Keratinocyte (primary cell): ENCODE data around the gene PCSK2. TPM values are rescaled to one million over a fixed set of nuclear protein-coding genes. Genes with fewer than 3 reads are reported as not detected.

Experiments used
- DNase-seq: peaks from one replicate; pipeline ENCODE4 v3.0.0-alpha.2; 2011; ENCODE audit warnings: low read depth, missing footprints, low spot score
- FAIRE-seq: peaks from 2 replicates; lab custom pipeline; 2011; peaks lifted over from hg19 to GRCh38; lab: Jason Lieb, UNC
- H2AFZ ChIP-seq: 2 replicates; pipeline ENCODE4 v1.6.0; 2012; ENCODE audit warnings: low read length, control low read depth, inconsistent platforms; ENCODE audit not compliant: control insufficient read depth
- H3K27ac ChIP-seq: 2 replicates; pipeline ENCODE4 v1.5.1; 2011; ENCODE audit warnings: low read length; ENCODE audit not compliant: control insufficient read depth, insufficient read depth
- H3K27me3 ChIP-seq: 3 replicates; pipeline ENCODE4 v1.6.0; 2011; ENCODE audit warnings: low read length; ENCODE audit not compliant: control insufficient read depth, insufficient read depth; ENCODE audit errors: extremely low read depth
- H3K36me3 ChIP-seq, 2 experiments: 2 replicates in 1 of 2; 3 replicates in 1 of 2; pipeline ENCODE4 v1.5.1; 2011; ENCODE audit warnings: low read length in 2 of 2, mild to moderate bottlenecking in 1 of 2; ENCODE audit not compliant: control insufficient read depth in 2 of 2, insufficient read depth in 2 of 2; ENCODE audit errors: extremely low read depth in 1 of 2
- H3K4me1 ChIP-seq: 3 replicates; pipeline ENCODE4 v1.5.1; 2011; ENCODE audit warnings: low read length; ENCODE audit not compliant: control insufficient read depth, insufficient read depth; ENCODE audit errors: extremely low read depth
- H3K4me2 ChIP-seq: 3 replicates; pipeline ENCODE4 v1.6.0; 2011; ENCODE audit warnings: low read depth, low read length; ENCODE audit not compliant: control insufficient read depth, insufficient read depth; ENCODE audit errors: extremely low read depth
- H3K4me3 ChIP-seq, 3 experiments: fragments of 200-600 bp in 1 of 3; sonication (generic) in 1 of 3; 2 replicates in 2 of 3; 3 replicates in 1 of 3; pipeline ENCODE4 v1.5.1; 2011 to 2016; ENCODE audit warnings: low read length in 3 of 3, mild to moderate bottlenecking in 3 of 3, control low read depth in 2 of 3, inconsistent platforms in 1 of 3, low read depth in 1 of 3, mixed read lengths in 1 of 3, mixed run types in 1 of 3, moderate library complexity in 1 of 3; ENCODE audit not compliant: control insufficient read depth in 2 of 3, insufficient read depth in 2 of 3; ENCODE audit errors: extremely low read depth in 1 of 3
- H3K79me2 ChIP-seq: 2 replicates; pipeline ENCODE4 v1.6.0; 2012; ENCODE audit warnings: low read length; ENCODE audit not compliant: control insufficient read depth, insufficient read depth
- H3K9ac ChIP-seq: 3 replicates; pipeline ENCODE4 v1.6.0; 2011; ENCODE audit warnings: low read length; ENCODE audit not compliant: control insufficient read depth, insufficient read depth; ENCODE audit errors: extremely low read depth
- H3K9me1 ChIP-seq: 3 replicates; pipeline ENCODE4 v1.6.0; 2011; ENCODE audit warnings: low read length; ENCODE audit not compliant: control insufficient read depth, insufficient read depth; ENCODE audit errors: extremely low read depth
- H3K9me3 ChIP-seq: 2 replicates; pipeline ENCODE4 v1.5.1; 2012; ENCODE audit warnings: low read depth, low read length; ENCODE audit not compliant: control insufficient read depth
- H4K20me1 ChIP-seq: 3 replicates; pipeline ENCODE4 v1.6.0; 2011; ENCODE audit warnings: low read length; ENCODE audit not compliant: control insufficient read depth, insufficient read depth; ENCODE audit errors: extremely low read depth
- CTCF ChIP-seq, 3 experiments: IDR thresholded peaks in 1 of 3; conservative IDR thresholded peaks in 1 of 3; optimal IDR thresholded peaks in 1 of 3; 2 replicates in 2 of 3; 3 replicates in 1 of 3; pipeline versions ENCODE3 to v1.5.1; 2011; ENCODE audit warnings: low read length in 3 of 3, mild to moderate bottlenecking in 3 of 3, moderate library complexity in 2 of 3, control low read depth in 1 of 3, inconsistent platforms in 1 of 3; ENCODE audit not compliant: insufficient read depth in 2 of 3; ENCODE audit errors: extremely low read depth in 1 of 3
- EZH2 ChIP-seq: IDR thresholded peaks from one replicate; pipeline ENCODE4 v1.6.1; 2012; ENCODE audit warnings: inconsistent platforms, mild to moderate bottlenecking, low read length, moderate library complexity
- dilution Hi-C: fragments of 300-500 bp; cut with MboI; formaldehyde crosslinking; loops from one replicate; pipeline ENCODE4 v1.7.0; 2020; ENCODE audit warnings: low sequenced_read_pairs; ENCODE audit not compliant: extremely low pct_ligation_motif_present
- polyA plus RNA-seq, 5 experiments: library from polyadenylated mRNA; depleted of rRNA in 3 of 5; stranded (reverse) in 3 of 5; stranded (forward) in 1 of 5; unstranded in 1 of 5; fragments of >200 nt; gene quantifications; 1 replicate in 1 of 5; 2 replicates in 3 of 5; 3 replicates in 1 of 5; pipeline versions ENCODE4 v1.2.1 to v1.2.3, GENCODE V29; 2011 to 2012; ENCODE audit warnings: missing spikeins in 2 of 5, low read depth in 1 of 5, low replicate concordance in 1 of 5

PCSK2 gene
- polyA plus RNA-seq, 1 donor (not counting 4 experiments of a cell fraction or from before 2014, with no cell fraction given), result not detected

- Histone ChIP-seq H3K79me2 (no peaks in the 10 kb centered on the region), H3K4me2 (no peak overlapping the region), H4K20me1 (no peaks in the 10 kb centered on the region), H3K9me3 (no peaks in the 10 kb centered on the region), H3K4me3 (no peak overlapping the region), H3K9ac (no peak overlapping the region), H3K27me3 (no peaks in the 10 kb centered on the region), H3K36me3 (no peaks in the 10 kb centered on the region), H2AFZ (no peak overlapping the region), H3K27ac (no peak overlapping the region), H3K9me1 (no peaks in the 10 kb centered on the region), H3K4me1 (no peaks in the 10 kb centered on the region)
- FAIRE-seq (no peak), DNase-seq (no peak)
- dilution Hi-C loops, result no loop called here
- no peak for TF ChIP-seq EZH2
Observed at GRCh38 chr20:17298171-17298570, 71.3 kb downstream of the PCSK2 start.

GRCh38 chr20:17298751-17299150 is 71.9 kb downstream of the PCSK2 start:
- TF ChIP-seq CTCF (optimal IDR thresholded peaks at IDR 0.05 in 1 of 3, IDR thresholded peaks at IDR 0.05 in 1 of 3, conservative IDR thresholded peaks at IDR 0.05 in 1 of 3; ENCODE audit: extremely low read depth in 1 of 3, insufficient read depth in 2 of 3, low read length in 3 of 3) (no peak), EZH2 (no peak)
- no peaks in the 10 kb centered on the region for H3K9me3 ChIP-seq
- H3K27me3 ChIP-seq, result no peaks in the 10 kb centered on the region
- FAIRE-seq, result no peak
- H3K27ac ChIP-seq, result no peak overlapping the region
- no peaks in the 10 kb centered on the region for H3K9me1 ChIP-seq
- H3K9ac ChIP-seq, result no peak overlapping the region
- H3K4me3 ChIP-seq, result no peak overlapping the region
- no peaks in the 10 kb centered on the region for H3K36me3 ChIP-seq
- dilution Hi-C loops, result no loop called here
- H3K4me2 ChIP-seq, result no peak overlapping the region
- no peaks in the 10 kb centered on the region for H4K20me1 ChIP-seq
- H3K4me1 ChIP-seq, result no peaks in the 10 kb centered on the region
- no peak overlapping the region for H2AFZ ChIP-seq
- DNase-seq, result no peak
- no peaks in the 10 kb centered on the region for H3K79me2 ChIP-seq

- DNase-seq, result no peak
- Histone ChIP-seq H3K4me1 (no peaks in the 10 kb centered on the region), H3K27me3 (no peaks in the 10 kb centered on the region), H3K9ac (no peak overlapping the region), H3K27ac (no peak overlapping the region), H3K4me2 (no peak overlapping the region), H3K79me2 (no peaks in the 10 kb centered on the region), H3K4me3 (no peak overlapping the region), H3K36me3 (no peaks in the 10 kb centered on the region), H3K9me1 (no peaks in the 10 kb centered on the region), H4K20me1 (no peaks in the 10 kb centered on the region), H2AFZ (no peak overlapping the region), H3K9me3 (no peaks in the 10 kb centered on the region)
- dilution Hi-C loops, result no loop called here
- TF ChIP-seq CTCF (optimal IDR thresholded peaks at IDR 0.05 in 1 of 3, IDR thresholded peaks at IDR 0.05 in 1 of 3, conservative IDR thresholded peaks at IDR 0.05 in 1 of 3; ENCODE audit: extremely low read depth in 1 of 3, insufficient read depth in 2 of 3, low read length in 3 of 3), result no peak
- no peak for TF ChIP-seq EZH2
- FAIRE-seq, result no peak
Observed at GRCh38 chr20:17300113-17300512, 73.3 kb downstream of the PCSK2 start.
